ENCODE measurements around the gene TDRD1.

- TF ChIP-seq TSHZ2 (CRISPR knock-in tag; IDR thresholded peaks at IDR 0.05): 0 out of 2 replicates have a peak, but pooled peaks have one; percentile 42
- no peak for TF ChIP-seq PATZ1 (CRISPR knock-in tag; IDR thresholded peaks at IDR 0.05; ENCODE audit: borderline replicate concordance)
- TF ChIP-seq TCF4 (CRISPR knock-in tag; IDR thresholded peaks at IDR 0.05; ENCODE audit: borderline replicate concordance): no peak
- TF ChIP-seq, protein P1, sequence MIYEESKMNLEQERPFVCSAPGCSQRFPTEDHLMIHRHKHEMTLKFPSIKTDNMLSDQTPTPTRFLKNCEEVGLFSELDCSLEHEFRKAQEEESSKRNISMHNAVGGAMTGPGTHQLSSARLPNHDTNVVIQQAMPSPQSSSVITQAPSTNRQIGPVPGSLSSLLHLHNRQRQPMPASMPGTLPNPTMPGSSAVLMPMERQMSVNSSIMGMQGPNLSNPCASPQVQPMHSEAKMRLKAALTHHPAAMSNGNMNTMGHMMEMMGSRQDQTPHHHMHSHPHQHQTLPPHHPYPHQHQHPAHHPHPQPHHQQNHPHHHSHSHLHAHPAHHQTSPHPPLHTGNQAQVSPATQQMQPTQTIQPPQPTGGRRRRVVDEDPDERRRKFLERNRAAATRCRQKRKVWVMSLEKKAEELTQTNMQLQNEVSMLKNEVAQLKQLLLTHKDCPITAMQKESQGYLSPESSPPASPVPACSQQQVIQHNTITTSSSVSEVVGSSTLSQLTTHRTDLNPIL (CRISPR knock-in tag; IDR thresholded peaks at IDR 0.05; ENCODE audit: low read depth): no peak
- no peak for TF ChIP-seq ARNTL (CRISPR knock-in tag; IDR thresholded peaks at IDR 0.05; ENCODE audit: borderline replicate concordance, low read depth)
- TF ChIP-seq ZFP30 (CRISPR knock-in tag; IDR thresholded peaks at IDR 0.05): no peak
- no peak for TF ChIP-seq ESRRG (CRISPR knock-in tag; IDR thresholded peaks at IDR 0.05)
Observed at GRCh38 chr10:114174695-114175188, 4.4 kb upstream of the TDRD1 start.

All from SK-N-SH treated with all-trans-retinoic acid at 6 μM for 48 hours (cell line).